Right lobe of liver (tissue), 6 donors: ENCODE data around the gene ANKRD13D. TPM values are rescaled to one million over a fixed set of nuclear protein-coding genes. Genes with fewer than 3 reads are reported as not detected.

Experiments
- ATAC-seq, 4 donors: fragments of 200-7000 bp; cut with Tn5 transposase; one replicate each; pipeline ENCODE4 v1.9.1; 2020; ENCODE audit warnings: mild to moderate bottlenecking in 4 of 4, moderate library complexity in 4 of 4
- DNase-seq, 3 donors: peaks; one replicate each; pipeline ENCODE4 v3.0.0-alpha.2; 2020
- H3K27ac ChIP-seq, 3 donors: fragments of 200-600 bp; one replicate each; pipeline ENCODE4 v1.8.0; 2022
- H3K27me3 ChIP-seq, 2 donors: fragments of 200-600 bp; one replicate each; pipeline ENCODE4 v1.8.0; 2022
- H3K36me3 ChIP-seq, 4 donors: fragments of 200-600 bp; sonication (generic) in 1 of 4; one replicate each; pipeline versions ENCODE4 v1.5.1 to v1.8.0; 2017 to 2022; ENCODE audit warnings: control low read depth in 1 of 4
- H3K4me1 ChIP-seq, 4 donors: fragments of 200-600 bp; sonication (generic) in 1 of 4; one replicate each; pipeline versions ENCODE4 v1.5.1 to v1.8.0; 2017 to 2022; ENCODE audit warnings: control low read depth in 1 of 4
- H3K4me3 ChIP-seq, 3 donors: fragments of 200-600 bp; one replicate each; pipeline ENCODE4 v1.8.0; 2022
- H3K9me3 ChIP-seq, 4 donors: fragments of 200-600 bp; sonication (generic) in 1 of 4; one replicate each; pipeline versions ENCODE4 v1.5.1 to v1.8.0; 2017 to 2022; ENCODE audit warnings: control low read depth in 1 of 4
- POLR2A ChIP-seq: fragments of 450-650 bp; IDR thresholded peaks from one replicate; pipeline ENCODE4 v1.6.1; 2017; ENCODE audit warnings: antibody characterized with exemption, mild to moderate bottlenecking
- WGBS: methylation state at CpG from one replicate; pipeline ENCODE4 v1.1.6; 2018; ENCODE audit warnings: low coverage, low lambda C conversion rate; ENCODE audit not compliant: insufficient coverage; ENCODE audit errors: missing lambda C conversion rate; 5-methylcytosine and 5-hydroxymethylcytosine counted together
- intact Hi-C, 2 donors: fragments of 100-400 bp; cut with DNase I; formaldehyde crosslinking; loops; one replicate each; pipeline versions ENCODE4 v1.11.2 to v1.14.1; 2022
- total RNA-seq, 6 experiments: library from RNA; depleted of rRNA in 2 of 6; stranded (reverse); fragments of >200 nt in 2 of 6; fragmentation: NEBNext Ultra II Directional in 3 of 6; extraction: Animal tissue kit (Norgen Biotek cat#: 25700) in 3 of 6; gene quantifications; one replicate each; pipeline versions ENCODE4 v1.1.0 to v1.2.4, GENCODE V29; 2016 to 2023
- TF ChIP-seq, protein P1 (sequence below), 4 donors: fragments of 200-600 bp in 3 of 4; fragments of 450-650 bp in 1 of 4; IDR thresholded peaks; one replicate each; pipeline versions ENCODE4 v1.5.1 to v1.8.0; 2016 to 2022; ENCODE audit warnings: antibody characterized with exemption in 4 of 4, mild to moderate bottlenecking in 2 of 4
- donor health status: DM: no; HTN: yes; CAD: no.
- donor health status: DM: no; HTN: no; CAD: no.
- donor health status: DM: no; HTN: no; CAD: no.
- donor health status: DM: no; HTN: yes; CAD: no.
- donor health status: DM: no; HTN: yes; CAD: no.

Gene ANKRD13D
- total RNA-seq, 6 experiments from 2014 or later: 7.7 to 14.1 (median 10.4) TPM

DNA sequence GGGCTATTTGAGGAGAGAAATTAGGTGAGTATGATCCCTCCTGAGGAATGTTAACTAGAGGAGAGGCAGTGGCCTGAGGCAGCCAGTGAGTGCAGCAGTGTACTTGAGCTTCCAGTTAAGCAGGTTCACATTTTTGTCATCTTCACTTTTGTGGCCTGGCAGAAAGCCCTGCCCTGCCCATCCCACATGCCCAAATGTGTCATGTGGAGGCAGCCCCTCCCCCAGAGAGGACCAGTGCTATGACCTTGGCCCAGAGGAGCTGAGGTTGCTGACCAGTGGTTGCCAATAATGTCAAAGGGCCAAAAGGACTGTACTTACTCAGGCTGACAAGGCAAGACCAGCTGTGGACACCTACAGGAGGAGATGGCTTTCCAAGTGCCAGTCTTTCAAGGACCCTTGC, 40.5 kb upstream of the ANKRD13D start:
- TF ChIP-seq POLR2A: peak; percentile 42
- TF ChIP-seq, protein P1, sequence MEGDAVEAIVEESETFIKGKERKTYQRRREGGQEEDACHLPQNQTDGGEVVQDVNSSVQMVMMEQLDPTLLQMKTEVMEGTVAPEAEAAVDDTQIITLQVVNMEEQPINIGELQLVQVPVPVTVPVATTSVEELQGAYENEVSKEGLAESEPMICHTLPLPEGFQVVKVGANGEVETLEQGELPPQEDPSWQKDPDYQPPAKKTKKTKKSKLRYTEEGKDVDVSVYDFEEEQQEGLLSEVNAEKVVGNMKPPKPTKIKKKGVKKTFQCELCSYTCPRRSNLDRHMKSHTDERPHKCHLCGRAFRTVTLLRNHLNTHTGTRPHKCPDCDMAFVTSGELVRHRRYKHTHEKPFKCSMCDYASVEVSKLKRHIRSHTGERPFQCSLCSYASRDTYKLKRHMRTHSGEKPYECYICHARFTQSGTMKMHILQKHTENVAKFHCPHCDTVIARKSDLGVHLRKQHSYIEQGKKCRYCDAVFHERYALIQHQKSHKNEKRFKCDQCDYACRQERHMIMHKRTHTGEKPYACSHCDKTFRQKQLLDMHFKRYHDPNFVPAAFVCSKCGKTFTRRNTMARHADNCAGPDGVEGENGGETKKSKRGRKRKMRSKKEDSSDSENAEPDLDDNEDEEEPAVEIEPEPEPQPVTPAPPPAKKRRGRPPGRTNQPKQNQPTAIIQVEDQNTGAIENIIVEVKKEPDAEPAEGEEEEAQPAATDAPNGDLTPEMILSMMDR (IDR thresholded peaks at IDR 0.05): no peak
- Histone ChIP-seq H3K27ac (peak overlapping the region in 1 of 3 donors; percentile 55), H3K27me3 (no peaks in the 10 kb centered on the region), H3K36me3 (peaks cover 25 to 98% (median 52%) of the 10 kb centered on the region in 4 donors), H3K9me3 (no peaks in the 10 kb centered on the region), H3K4me1 (peaks cover 0 to 25% (median 12%) of the 10 kb centered on the region in 4 donors), H3K4me3 (no peak overlapping the region)
- DNase-seq (peak; percentile 86 to 94 (median 93)), ATAC-seq (peak; percentile 88 to 93 (median 91))
- intact Hi-C loops: no loop called here

DNA sequence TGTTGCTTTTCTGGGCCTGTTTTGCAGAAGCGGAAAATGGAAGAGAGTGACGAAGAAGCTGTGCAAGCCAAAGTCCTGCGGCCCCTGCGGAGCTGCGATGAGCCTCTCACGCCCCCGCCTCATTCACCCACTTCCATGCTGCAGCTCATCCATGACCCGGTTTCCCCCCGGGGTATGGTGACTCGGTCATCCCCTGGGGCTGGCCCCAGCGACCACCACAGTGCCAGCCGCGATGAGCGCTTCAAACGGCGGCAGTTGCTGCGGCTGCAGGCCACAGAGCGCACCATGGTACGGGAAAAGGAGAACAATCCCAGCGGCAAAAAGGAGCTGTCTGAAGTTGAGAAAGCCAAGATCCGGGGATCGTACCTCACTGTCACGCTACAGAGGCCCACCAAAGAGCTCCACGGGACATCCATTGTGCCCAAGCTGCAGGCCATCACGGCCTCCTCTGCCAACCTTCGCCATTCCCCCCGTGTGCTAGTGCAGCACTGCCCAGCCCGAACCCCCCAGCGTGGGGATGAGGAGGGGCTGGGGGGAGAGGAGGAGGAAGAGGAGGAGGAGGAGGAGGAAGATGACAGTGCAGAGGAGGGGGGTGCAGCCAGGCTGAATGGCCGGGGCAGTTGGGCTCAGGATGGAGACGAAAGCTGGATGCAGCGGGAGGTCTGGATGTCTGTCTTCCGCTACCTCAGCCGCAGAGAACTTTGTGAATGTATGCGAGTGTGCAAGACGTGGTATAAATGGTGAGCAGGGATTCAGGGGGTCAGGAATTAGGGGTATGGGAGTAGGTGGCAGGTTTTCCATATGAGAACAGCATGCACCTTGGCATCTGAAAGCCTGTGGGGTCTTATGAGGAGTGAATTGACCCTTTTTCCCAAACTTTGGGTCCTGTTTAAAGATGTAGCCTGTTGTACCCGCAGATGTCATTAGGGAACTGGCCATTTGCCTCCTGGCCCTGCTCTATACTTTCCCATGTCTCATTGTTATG, 38.8 kb upstream of the ANKRD13D start:
- ATAC-seq (no peak), DNase-seq (no peak)
- Histone ChIP-seq H3K4me1 (peaks cover 0 to 29% (median 12%) of the 10 kb centered on the region in 4 donors), H3K4me3 (no peak overlapping the region), H3K36me3 (peaks cover 29 to 98% (median 55%) of the 10 kb centered on the region in 4 donors), H3K9me3 (no peaks in the 10 kb centered on the region), H3K27ac (no peak overlapping the region), H3K27me3 (no peaks in the 10 kb centered on the region)
- WGBS: 85% methylated on average over 15 of the region's 37 CpGs
- intact Hi-C loops: no loop called here
- no peak for TF ChIP-seq POLR2A
- TF ChIP-seq, protein P1 (IDR thresholded peaks at IDR 0.05): no peak

DNA sequence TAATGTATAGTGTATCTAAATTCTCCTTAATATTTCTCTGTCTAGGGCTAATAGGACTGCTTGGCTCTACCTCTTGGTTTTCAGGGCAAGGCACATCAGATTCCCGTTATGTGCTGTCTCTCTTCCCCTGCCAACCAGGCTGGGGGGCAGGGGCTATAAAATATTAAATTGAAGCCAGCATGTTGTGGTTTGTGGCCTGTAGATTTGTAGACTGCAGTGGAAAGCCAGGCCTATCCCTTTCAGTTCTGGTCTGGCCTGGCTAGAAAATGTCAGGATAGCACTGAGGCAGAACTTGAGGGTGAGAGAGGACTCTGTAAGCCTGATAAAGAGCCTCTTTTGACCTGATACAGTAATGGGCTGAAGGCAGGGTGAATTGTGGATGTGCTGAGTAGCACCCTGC, 37.3 kb upstream of the ANKRD13D start:
- Histone ChIP-seq H3K4me1 (peaks cover 0 to 33% (median 15%) of the 10 kb centered on the region in 4 donors), H3K27me3 (no peaks in the 10 kb centered on the region), H3K4me3 (no peak overlapping the region), H3K27ac (peak overlapping the region in 1 of 3 donors; percentile 30), H3K9me3 (no peaks in the 10 kb centered on the region), H3K36me3 (peaks cover 20 to 87% (median 53%) of the 10 kb centered on the region in 4 donors)
- intact Hi-C loops: no loop called here
- TF ChIP-seq POLR2A: no peak
- TF ChIP-seq, protein P1 (IDR thresholded peaks at IDR 0.05): no peak
- 44% methylated on average over 1 of the region's 1 CpG for WGBS
- DNase-seq (no peak), ATAC-seq (no peak)

DNA sequence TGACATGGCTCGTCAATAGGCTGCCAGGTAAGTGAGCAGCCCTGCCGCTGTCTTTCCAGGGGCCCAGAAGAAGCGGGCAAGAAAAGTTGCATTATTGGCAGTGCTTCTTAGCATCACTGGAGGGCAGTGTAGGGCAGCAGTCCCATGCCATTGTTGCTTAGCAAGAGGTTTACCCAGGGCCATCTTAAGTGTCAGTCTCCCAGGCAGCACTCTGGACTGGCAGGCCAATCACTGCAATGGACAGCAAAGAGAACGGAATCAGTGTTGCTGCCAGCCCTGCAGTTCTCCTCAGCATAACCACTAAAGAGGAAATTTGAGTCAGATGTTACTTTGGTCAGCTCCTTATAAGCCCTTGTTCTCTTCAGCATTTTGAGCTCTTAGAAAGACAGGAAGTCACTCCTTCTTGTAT, 36.3 kb upstream of the ANKRD13D start:
- Histone ChIP-seq H3K4me1 (peaks cover 0 to 36% (median 14%) of the 10 kb centered on the region in 4 donors), H3K4me3 (no peak overlapping the region), H3K36me3 (peaks cover 20 to 79% (median 50%) of the 10 kb centered on the region in 4 donors), H3K9me3 (no peaks in the 10 kb centered on the region), H3K27ac (no peak overlapping the region), H3K27me3 (no peaks in the 10 kb centered on the region)
- ATAC-seq: peak; percentile 16 to 52 (median 38)
- WGBS: 90% methylated on average over 2 of the region's 4 CpGs
- intact Hi-C loops: no loop called here
- peak in 1 of 3 donors; percentile 51 for DNase-seq
- TF ChIP-seq POLR2A: no peak
- TF ChIP-seq, protein P1 (IDR thresholded peaks at IDR 0.05): peak; percentile 25 to 46 (median 30)
